NCI-H2171 (cell line): ENCODE measurements around the gene NDUFAB1.
"Not testable (repeated sequence)": the region's sequence is repeated elsewhere in the genome, so short reads cannot be mapped to it uniquely, and the experiment has no call there.

ENCODE experiments used
- DNase-seq: peaks from one replicate; lab custom pipeline; 2025; lab: John Stamatoyannopoulos, UW

NDUFAB1 gene

GRCh38 chr16:23584186-23585076 is 11.7 kb downstream of the NDUFAB1 start:
- DNase-seq: no peak

- DNase-seq: not testable (repeated sequence)
Measured at GRCh38 chr16:23583271-23583670, 12.8 kb downstream of the NDUFAB1 start.

DNA sequence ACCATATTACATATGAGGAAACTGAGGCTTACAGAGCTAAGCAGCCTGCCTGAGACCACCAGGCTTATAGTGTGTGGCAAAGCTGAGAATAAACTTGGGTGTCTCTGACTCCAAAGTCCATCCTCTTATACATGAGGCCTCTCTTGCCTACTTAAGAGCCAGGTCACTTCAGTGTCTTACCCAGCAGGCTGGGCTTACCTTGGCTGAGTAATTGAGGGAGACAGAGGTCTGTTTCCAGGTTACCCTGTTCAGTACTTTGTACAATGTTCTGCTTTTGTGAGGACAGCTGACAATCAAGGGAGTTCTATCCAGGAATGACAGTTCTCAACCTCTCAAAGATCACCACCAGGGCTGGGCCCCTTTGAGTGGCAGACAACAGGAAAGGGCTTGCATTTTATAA is 14.4 kb downstream of the NDUFAB1 start:
- no peak for DNase-seq

GRCh38 chr16:23580391-23580790 is 15.7 kb downstream of the NDUFAB1 start:
- no peak for DNase-seq

- no peak for DNase-seq
Measured at GRCh38 chr16:23579371-23579770, 16.7 kb downstream of the NDUFAB1 start.

DNA sequence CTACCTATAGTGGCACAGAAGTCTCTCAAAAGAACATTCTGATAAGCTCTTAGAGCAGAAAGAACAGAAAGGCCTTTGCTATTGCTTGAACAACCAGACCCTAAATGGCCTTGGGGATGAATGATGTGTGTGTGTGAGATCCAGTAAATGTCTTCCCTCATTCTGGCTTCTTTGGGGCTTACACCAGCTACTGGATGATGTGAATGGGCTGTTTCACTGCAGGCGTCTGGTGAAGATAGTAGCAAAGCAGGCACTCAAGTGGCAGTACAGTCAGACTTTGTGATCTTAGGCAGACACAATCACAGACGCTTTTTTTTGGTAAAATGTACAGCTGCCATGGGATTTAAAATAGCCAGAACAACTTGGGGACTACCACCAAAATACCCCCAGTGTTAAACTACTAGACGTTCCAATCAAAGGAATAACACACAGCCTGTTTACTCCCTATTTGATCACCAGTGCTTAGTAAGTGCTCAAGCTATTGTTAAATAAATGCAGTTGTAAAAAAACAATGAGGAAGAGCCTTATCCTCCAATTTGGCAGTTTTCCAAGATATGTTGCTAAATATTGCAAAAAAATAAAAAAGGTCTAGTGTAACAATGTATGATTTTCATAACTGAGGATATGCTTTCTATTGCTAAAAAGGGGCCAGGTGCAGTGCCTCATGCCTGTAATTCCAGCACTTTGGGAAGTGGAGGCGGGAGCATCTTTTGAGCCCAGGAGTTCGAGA is 17.9 kb downstream of the NDUFAB1 start:
- no peak for DNase-seq

- no peak for DNase-seq
Measured at GRCh38 chr16:23577493-23577892, 18.6 kb downstream of the NDUFAB1 start.

GRCh38 chr16:23575834-23576233 is 20.3 kb downstream of the NDUFAB1 start:
- no peak for DNase-seq

DNA sequence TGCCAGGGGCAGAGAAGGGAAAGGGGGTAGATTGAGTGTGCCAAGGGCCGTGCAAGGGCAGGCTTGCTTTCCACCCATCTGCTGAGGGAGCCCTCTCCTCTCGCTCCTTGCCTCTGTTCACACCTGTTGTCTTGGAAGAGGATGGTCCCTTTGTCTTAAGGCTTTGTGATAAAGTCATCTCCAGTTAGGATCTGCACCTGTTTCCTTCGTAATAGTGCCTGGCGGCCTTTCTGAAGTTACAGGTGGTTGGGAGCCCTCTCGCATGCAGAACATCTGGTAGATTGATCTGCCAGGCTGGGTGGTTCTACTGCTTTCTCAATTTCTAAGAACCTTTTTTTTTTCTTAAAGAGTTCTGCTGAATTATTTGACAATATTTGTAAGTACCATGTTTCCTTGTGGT is 22.3 kb downstream of the NDUFAB1 start:
- no peak for DNase-seq

- no peak for DNase-seq
Measured at GRCh38 chr16:23572394-23572793, 23.7 kb downstream of the NDUFAB1 start.

DNA sequence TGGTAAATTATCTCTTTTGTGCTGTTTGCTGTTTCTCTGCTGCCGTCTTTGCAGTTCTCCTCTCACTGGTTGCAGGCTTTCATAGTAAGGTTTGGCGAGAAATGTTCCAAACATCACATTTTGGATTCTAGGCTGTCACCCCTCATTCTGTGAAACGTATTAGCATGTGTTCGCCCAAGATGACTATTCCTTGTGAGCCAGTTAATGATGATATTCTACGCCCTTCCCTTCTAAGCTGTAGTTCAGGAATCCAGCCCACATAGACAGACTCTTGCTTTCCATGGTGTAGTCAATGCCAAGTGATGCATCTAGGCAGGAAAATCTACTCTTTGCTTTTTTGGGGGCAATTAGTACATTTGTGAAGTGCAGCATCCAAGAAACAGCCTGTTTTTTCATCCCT is 24.2 kb downstream of the NDUFAB1 start:
- DNase-seq: no peak

DNA sequence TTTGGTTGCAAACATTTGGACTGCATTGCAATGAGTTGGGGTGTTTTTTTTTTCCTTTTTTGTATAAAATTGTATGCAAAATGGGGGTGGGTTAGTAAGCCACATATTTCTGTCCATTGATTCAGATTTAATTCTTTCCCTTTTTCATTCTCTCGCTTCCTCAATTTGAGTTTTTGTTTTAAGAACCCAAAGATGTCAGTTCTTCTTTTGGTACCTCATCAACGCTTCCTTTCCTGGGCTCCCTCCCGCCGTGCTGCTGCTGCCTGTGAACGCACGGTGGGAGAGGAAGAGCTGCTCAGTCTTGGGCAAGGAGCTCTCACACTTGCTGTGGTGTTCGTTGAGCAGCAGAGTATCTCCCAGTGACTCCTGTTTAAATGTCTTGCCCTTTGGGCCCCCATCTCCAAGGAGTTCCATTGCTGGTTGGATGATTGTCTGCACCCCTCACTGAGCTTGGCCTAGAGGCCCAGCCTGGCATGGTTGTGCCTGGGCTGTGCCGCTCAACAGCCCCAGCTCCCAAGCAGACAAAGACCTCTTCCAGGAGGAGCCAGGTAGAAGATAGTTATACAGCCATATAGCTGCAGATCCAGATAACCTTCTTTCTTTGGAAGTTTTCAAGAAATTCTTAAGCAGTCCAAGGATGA is 25.0 kb downstream of the NDUFAB1 start:
- DNase-seq: no peak

DNA sequence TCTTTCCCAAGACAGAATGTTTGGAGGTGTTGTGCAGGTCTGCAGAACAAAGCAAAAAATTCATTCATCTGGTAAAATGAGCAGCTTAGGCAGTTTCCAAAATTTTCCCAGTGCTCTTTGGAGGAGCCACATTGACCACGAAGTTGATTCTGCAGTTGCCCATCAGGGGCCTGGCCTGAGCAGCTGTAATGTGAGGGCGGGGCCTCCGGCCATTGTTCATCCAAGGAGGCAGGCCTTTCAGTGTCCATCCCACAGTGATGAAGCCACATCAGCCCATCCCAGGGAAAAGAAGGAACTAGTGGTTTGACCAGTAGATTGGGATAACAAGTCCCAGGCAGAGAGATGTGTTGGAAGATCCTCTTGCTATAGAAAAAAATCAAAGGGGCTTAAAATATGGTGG is 28.5 kb downstream of the NDUFAB1 start:
- DNase-seq: no peak

GRCh38 chr16:23566724-23567123 is 29.4 kb downstream of the NDUFAB1 start:
- no peak for DNase-seq

- no peak for DNase-seq
Measured at GRCh38 chr16:23564575-23565363, 31.3 kb downstream of the NDUFAB1 start.

- DNase-seq: no peak
Measured at GRCh38 chr16:23563186-23563585, 32.9 kb downstream of the NDUFAB1 start.

- DNase-seq: no peak
Measured at GRCh38 chr16:23562505-23562904, 33.6 kb downstream of the NDUFAB1 start.

GRCh38 chr16:23561586-23561985 is 34.5 kb downstream of the NDUFAB1 start:
- no peak for DNase-seq

GRCh38 chr16:23557779-23558702 is 38.1 kb downstream of the NDUFAB1 start:
- no peak for DNase-seq

DNA sequence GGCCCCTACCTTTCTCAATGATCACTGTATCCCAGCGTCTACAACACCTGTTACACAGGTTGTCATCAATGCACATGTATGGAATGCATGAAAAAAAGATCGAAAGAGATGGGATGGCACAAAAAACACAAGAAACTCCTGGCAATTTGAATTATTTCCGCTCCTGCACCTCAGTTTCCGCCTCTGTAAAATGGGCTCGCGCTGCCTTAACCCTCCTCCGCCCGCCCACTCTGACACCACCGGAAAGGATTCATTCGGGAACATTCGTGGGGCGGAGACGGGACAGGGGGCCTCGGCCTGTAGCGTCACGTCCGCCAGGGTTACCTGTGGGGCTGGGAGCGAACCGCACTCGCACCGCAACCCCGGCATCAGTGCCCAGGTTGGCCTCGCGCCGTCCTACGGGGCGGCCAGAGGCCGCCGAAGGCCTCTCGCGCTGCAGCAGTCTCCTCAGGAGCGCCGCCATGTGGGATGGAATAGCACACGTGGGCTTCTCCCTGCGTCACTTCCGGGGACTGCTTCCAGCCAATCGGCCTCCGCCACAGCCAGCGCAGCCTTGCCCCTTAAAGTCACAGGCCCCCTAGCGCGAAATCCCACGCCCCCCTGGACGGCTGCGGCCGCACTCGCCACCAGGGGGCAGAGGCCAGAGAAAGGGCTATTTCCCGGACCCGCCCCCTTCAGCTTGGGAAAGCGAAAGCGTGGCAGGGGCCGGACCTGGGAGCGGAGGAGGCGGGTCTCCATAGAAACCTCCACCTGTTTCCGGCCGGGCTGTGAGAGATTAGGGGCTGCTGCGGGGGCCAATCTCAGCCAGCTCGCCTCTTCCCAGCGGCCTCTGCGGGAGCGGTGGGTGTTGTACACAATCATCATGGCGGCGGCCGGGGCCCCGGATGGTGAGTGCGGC is 39.0 kb downstream of the NDUFAB1 start, which contains the start of the genes EARS2 and UBFD1:
EARS2 (minus strand) TSS at position 470 of the 898 bp plus-strand sequence; CDS start at position 463, 7 bp downstream.
UBFD1 (plus strand) TSS at position 847 of the 898 bp plus-strand sequence; CDS start at position 863, 16 bp downstream.
- DNase-seq: peak; percentile 99
